Loucy (cell line): Measurements from ENCODE around the gene TFPI.

Experiments used
- H2AFZ ChIP-seq: fragments of 200-600 bp; sonication (generic); 2 replicates; pipeline ENCODE4 v1.6.0; 2016; ENCODE audit warnings: antibody characterized with exemption, mild to moderate bottlenecking, low read length, moderate library complexity
- H3F3A ChIP-seq: fragments of 200-600 bp; 2 replicates; pipeline ENCODE4 v1.6.0; 2016; ENCODE audit warnings: antibody characterized with exemption, low read depth, mild to moderate bottlenecking
- H3K27me3 ChIP-seq: fragments of 200-600 bp; sonication (generic); 2 replicates; pipeline ENCODE4 v1.6.1; 2014; ENCODE audit warnings: low read length, mild to moderate bottlenecking; ENCODE audit not compliant: insufficient read depth, poor library complexity, severe bottlenecking
- H3K36me3 ChIP-seq: fragments of 200-600 bp; sonication (generic); 2 replicates; pipeline ENCODE4 v1.6.1; 2016; ENCODE audit warnings: low read length; ENCODE audit not compliant: insufficient read depth
- H3K4me1 ChIP-seq: fragments of 200-600 bp; sonication (generic); 2 replicates; pipeline ENCODE4 v1.5.1; 2014; ENCODE audit warnings: low read length, mild to moderate bottlenecking; ENCODE audit not compliant: insufficient read depth, poor library complexity, severe bottlenecking
- H3K4me2 ChIP-seq: fragments of 200-600 bp; sonication (generic); 2 replicates; pipeline ENCODE4 v1.6.0; 2014; ENCODE audit warnings: antibody characterized with exemption, low read length, low read depth, mild to moderate bottlenecking; ENCODE audit not compliant: poor library complexity, severe bottlenecking
- H3K4me3 ChIP-seq: fragments of 200-600 bp; sonication (generic); 2 replicates; pipeline ENCODE4 v1.5.1; 2014; ENCODE audit warnings: low read length, mild to moderate bottlenecking, mixed read lengths; ENCODE audit not compliant: poor library complexity, severe bottlenecking
- H3K79me2 ChIP-seq: fragments of 200-600 bp; sonication (generic); 2 replicates; pipeline ENCODE4 v1.6.1; 2014; ENCODE audit warnings: low read length; ENCODE audit not compliant: insufficient read depth
- H3K9ac ChIP-seq: fragments of 200-600 bp; sonication (generic); 2 replicates; pipeline ENCODE4 v1.6.0; 2014; ENCODE audit warnings: mild to moderate bottlenecking, low read depth, low read length, moderate library complexity; ENCODE audit not compliant: poor library complexity, severe bottlenecking
- H3K9me2 ChIP-seq: fragments of 200-600 bp; sonication (generic); replicated peaks from 2 replicates; pipeline ENCODE4 v1.6.1; 2016; ENCODE audit warnings: low read depth, low read length, mixed read lengths
- H3K9me3 ChIP-seq: fragments of 200-600 bp; sonication (generic); 2 replicates; pipeline ENCODE4 v1.6.1; 2014; ENCODE audit warnings: mild to moderate bottlenecking, antibody characterized with exemption, low read length, low read depth; ENCODE audit not compliant: insufficient read depth
- H4K20me1 ChIP-seq: fragments of 200-600 bp; sonication (generic); 2 replicates; pipeline ENCODE4 v1.6.0; 2014; ENCODE audit warnings: antibody characterized with exemption, low read length, mild to moderate bottlenecking; ENCODE audit not compliant: insufficient read depth, poor library complexity, severe bottlenecking
- CTCF ChIP-seq: fragments of 200-600 bp; sonication (generic); conservative IDR thresholded peaks from 2 replicates; pipeline ENCODE4 v1.5.1; 2014; ENCODE audit warnings: mild to moderate bottlenecking, antibody characterized with exemption, low read length
- EZH2phosphoT487 ChIP-seq: fragments of 200-600 bp; IDR thresholded peaks from 2 replicates; pipeline ENCODE4 v1.6.1; 2018; ENCODE audit warnings: antibody characterized with exemption, mild to moderate bottlenecking, moderate library complexity, borderline replicate concordance

Gene TFPI

GRCh38 chr2:187550857-187551256 is 3.4 kb downstream of the TFPI start:
- no peaks in the 10 kb centered on the region for H4K20me1 ChIP-seq
- no peaks in the 10 kb centered on the region for H3F3A ChIP-seq
- H3K9ac ChIP-seq, result peak overlapping the region; percentile 15
- H2AFZ ChIP-seq, result 0 out of 2 replicates have a peak overlapping the region, but pooled peaks have one; percentile 45
- H3K9me2 ChIP-seq, result no peaks in the 10 kb centered on the region
- peak overlapping the region; percentile 81 for H3K4me2 ChIP-seq
- peak overlapping the region; percentile 59 for H3K4me3 ChIP-seq
- H3K79me2 ChIP-seq, result peaks cover 12% of the 10 kb centered on the region; the same call in 1 of the 2 replicates
- peaks cover 69% of the 10 kb centered on the region for H3K4me1 ChIP-seq
- H3K9me3 ChIP-seq, result no peaks in the 10 kb centered on the region
- TF ChIP-seq EZH2phosphoT487 (no peak), CTCF (no peak)
- H3K27me3 ChIP-seq, result no peaks in the 10 kb centered on the region
- no peaks in the 10 kb centered on the region for H3K36me3 ChIP-seq

GRCh38 chr2:187549951-187550555 is 4.2 kb downstream of the TFPI start:
- Histone ChIP-seq H4K20me1 (no peaks in the 10 kb centered on the region), H3F3A (no peaks in the 10 kb centered on the region), H3K36me3 (no peaks in the 10 kb centered on the region), H3K9me3 (no peaks in the 10 kb centered on the region), H2AFZ (no peak overlapping the region), H3K9ac (no peak overlapping the region), H3K4me2 (peak overlapping the region; percentile 81), H3K9me2 (no peaks in the 10 kb centered on the region), H3K4me3 (peak overlapping the region; percentile 59), H3K79me2 (peaks cover 12% of the 10 kb centered on the region; the same call in 1 of the 2 replicates), H3K4me1 (peaks cover 69% of the 10 kb centered on the region), H3K27me3 (no peaks in the 10 kb centered on the region)
- no peak for TF ChIP-seq CTCF
- no peak for TF ChIP-seq EZH2phosphoT487

GRCh38 chr2:187549193-187549592 is 5.0 kb downstream of the TFPI start:
- H3K9me2 ChIP-seq, result no peaks in the 10 kb centered on the region
- no peak overlapping the region for H3K9ac ChIP-seq
- peaks cover 12% of the 10 kb centered on the region; the same call in 1 of the 2 replicates for H3K79me2 ChIP-seq
- peaks cover 62% of the 10 kb centered on the region for H3K4me1 ChIP-seq
- no peak overlapping the region for H2AFZ ChIP-seq
- no peaks in the 10 kb centered on the region for H3F3A ChIP-seq
- no peaks in the 10 kb centered on the region for H4K20me1 ChIP-seq
- H3K27me3 ChIP-seq, result no peaks in the 10 kb centered on the region
- H3K4me3 ChIP-seq, result peak overlapping the region; percentile 12
- H3K36me3 ChIP-seq, result no peaks in the 10 kb centered on the region
- no peak for TF ChIP-seq EZH2phosphoT487
- TF ChIP-seq CTCF, result no peak
- H3K4me2 ChIP-seq, result peak overlapping the region; percentile 81
- H3K9me3 ChIP-seq, result no peaks in the 10 kb centered on the region
